OCI-LY1 (cell line): ENCODE measurements around the gene PRKCZ.

Experiments used
- H2AFZ ChIP-seq: fragments of 200-600 bp; sonication (generic), shearing (Covaris generic); 2 replicates; pipeline ENCODE4 v1.6.0; 2014; ENCODE audit warnings: antibody characterized with exemption, mild to moderate bottlenecking, low read length
- H3F3A ChIP-seq: fragments of 200-600 bp; sonication (generic), shearing (Covaris generic); 2 replicates; pipeline ENCODE4 v1.6.0; 2014; ENCODE audit warnings: mild to moderate bottlenecking, antibody characterized with exemption, low read length, moderate library complexity; ENCODE audit not compliant: insufficient read depth
- H3K27ac ChIP-seq: fragments of 200-600 bp; sonication (generic); 2 replicates; pipeline ENCODE4 v1.5.1; 2014; ENCODE audit warnings: low read length, mixed run types, mild to moderate bottlenecking, low read depth; ENCODE audit not compliant: poor library complexity, severe bottlenecking
- H3K27me3 ChIP-seq: fragments of 200-600 bp; sonication (generic); 2 replicates; pipeline ENCODE4 v1.6.0; 2014; ENCODE audit warnings: antibody characterized with exemption, mild to moderate bottlenecking, low read length, moderate library complexity; ENCODE audit not compliant: insufficient read depth
- H3K36me3 ChIP-seq: fragments of 200-600 bp; sonication (generic); 2 replicates; pipeline ENCODE4 v1.6.1; 2014; ENCODE audit warnings: mild to moderate bottlenecking, antibody characterized with exemption, low read length, moderate library complexity, mixed read lengths; ENCODE audit not compliant: insufficient read depth
- H3K4me1 ChIP-seq: fragments of 200-600 bp; sonication (generic); 2 replicates; pipeline ENCODE4 v1.5.1; 2014; ENCODE audit warnings: mild to moderate bottlenecking, low read length, moderate library complexity; ENCODE audit not compliant: insufficient read depth, severe bottlenecking
- H3K4me2 ChIP-seq: fragments of 200-600 bp; sonication (generic), shearing (Covaris generic); 2 replicates; pipeline ENCODE4 v1.6.1; 2014; ENCODE audit warnings: low read length
- H3K4me3 ChIP-seq: fragments of 200-600 bp; sonication (generic); 2 replicates; pipeline ENCODE4 v1.5.1; 2014; ENCODE audit warnings: low read length, low read depth, mild to moderate bottlenecking, mixed read lengths; ENCODE audit not compliant: poor library complexity, severe bottlenecking
- H3K79me2 ChIP-seq: fragments of 200-600 bp; shearing (Covaris generic); 2 replicates; pipeline ENCODE4 v1.6.1; 2016; ENCODE audit warnings: mixed run types, low read length, mixed read lengths; ENCODE audit not compliant: insufficient read depth
- H3K9ac ChIP-seq: fragments of 200-600 bp; sonication (generic), shearing (Covaris generic); 2 replicates; pipeline ENCODE4 v1.6.1; 2014; ENCODE audit warnings: mild to moderate bottlenecking, low read length, mixed read lengths
- H3K9me2 ChIP-seq: fragments of 200-600 bp; sonication (generic), shearing (Covaris generic); 2 replicates; pipeline ENCODE4 v1.6.1; 2014; ENCODE audit warnings: low read depth, mild to moderate bottlenecking, low read length, mixed read lengths
- H3K9me3 ChIP-seq: fragments of 200-600 bp; shearing (Covaris generic); 2 replicates; pipeline ENCODE4 v1.6.1; 2014; ENCODE audit warnings: low read length, mixed read lengths
- H4K20me1 ChIP-seq: fragments of 200-600 bp; sonication (generic), shearing (Covaris generic); 2 replicates; pipeline ENCODE4 v1.6.0; 2016; ENCODE audit warnings: mild to moderate bottlenecking, low read length; ENCODE audit not compliant: insufficient read depth
- CTCF ChIP-seq: fragments of 200-600 bp; sonication (generic), shearing (Covaris generic); IDR thresholded peaks from 2 replicates; pipeline ENCODE4 v1.5.1; 2017; ENCODE audit warnings: mild to moderate bottlenecking, antibody characterized with exemption, low read length, moderate library complexity, mixed read lengths
- EZH2 ChIP-seq: fragments of 200-600 bp; sonication (generic), shearing (Covaris generic); IDR thresholded peaks from 2 replicates; pipeline ENCODE4 v1.8.0; 2017; ENCODE audit warnings: borderline replicate concordance, mixed run types, mild to moderate bottlenecking, antibody characterized with exemption, low read length, moderate library complexity, mixed read lengths

PRKCZ gene

GRCh38 chr1:2194898-2195673 is 144.9 kb downstream of the PRKCZ start:
- no peaks in the 10 kb centered on the region for H3K36me3 ChIP-seq
- H4K20me1 ChIP-seq: no peaks in the 10 kb centered on the region
- H2AFZ ChIP-seq: no peak overlapping the region
- peak overlapping the region; percentile 70 for H3K4me3 ChIP-seq
- no peaks in the 10 kb centered on the region for H3K79me2 ChIP-seq
- no peak overlapping the region for H3K27ac ChIP-seq
- no peaks in the 10 kb centered on the region for H3K9me3 ChIP-seq
- H3K4me2 ChIP-seq: peak overlapping the region; percentile 67
- H3K4me1 ChIP-seq: peaks cover 21% of the 10 kb centered on the region
- no peak for TF ChIP-seq EZH2
- TF ChIP-seq CTCF: peak; percentile 88
- no peaks in the 10 kb centered on the region for H3K27me3 ChIP-seq
- no peaks in the 10 kb centered on the region for H3F3A ChIP-seq
- no peaks in the 10 kb centered on the region for H3K9me2 ChIP-seq
- H3K9ac ChIP-seq: peak overlapping the region; percentile 53

- H3K27me3 ChIP-seq: no peaks in the 10 kb centered on the region
- no peaks in the 10 kb centered on the region for H3F3A ChIP-seq
- H3K4me1 ChIP-seq: peaks cover 14% of the 10 kb centered on the region
- TF ChIP-seq CTCF (no peak), EZH2 (no peak)
- H3K27ac ChIP-seq: no peak overlapping the region
- no peak overlapping the region for H3K4me2 ChIP-seq
- no peaks in the 10 kb centered on the region for H3K9me3 ChIP-seq
- no peaks in the 10 kb centered on the region for H3K9me2 ChIP-seq
- no peak overlapping the region for H3K4me3 ChIP-seq
- no peaks in the 10 kb centered on the region for H4K20me1 ChIP-seq
- no peak overlapping the region for H3K9ac ChIP-seq
- H3K79me2 ChIP-seq: no peaks in the 10 kb centered on the region
- no peaks in the 10 kb centered on the region for H3K36me3 ChIP-seq
- no peak overlapping the region for H2AFZ ChIP-seq
These were observed 145.6 kb downstream of the PRKCZ start for GRCh38 chr1:2195785-2196184.

GRCh38 chr1:2196901-2197638 is 146.9 kb downstream of the PRKCZ start:
- H3K4me1 ChIP-seq: peaks cover 13% of the 10 kb centered on the region
- H3F3A ChIP-seq: no peaks in the 10 kb centered on the region
- no peaks in the 10 kb centered on the region for H3K9me2 ChIP-seq
- H3K36me3 ChIP-seq: no peaks in the 10 kb centered on the region
- TF ChIP-seq CTCF (no peak), EZH2 (no peak)
- H3K9ac ChIP-seq: no peak overlapping the region
- no peaks in the 10 kb centered on the region for H3K79me2 ChIP-seq
- H3K9me3 ChIP-seq: no peaks in the 10 kb centered on the region
- no peak overlapping the region for H3K27ac ChIP-seq
- no peak overlapping the region for H3K4me2 ChIP-seq
- no peaks in the 10 kb centered on the region for H3K27me3 ChIP-seq
- H3K4me3 ChIP-seq: no peak overlapping the region
- no peak overlapping the region for H2AFZ ChIP-seq
- no peaks in the 10 kb centered on the region for H4K20me1 ChIP-seq
